GM19438 (cell line): ENCODE data around the gene C2CD5.
"Not testable (repeated sequence)": the region's sequence is repeated elsewhere in the genome, so short reads cannot be mapped to it uniquely, and the experiment has no call there.

Experiments
- ATAC-seq: cut with Tn5 transposase; IDR thresholded peaks from one replicate; pipeline ENCODE4 v1.9.1; 2021; ENCODE audit warnings: low read depth; ENCODE audit not compliant: unreplicated experiment

Gene C2CD5, protein sequence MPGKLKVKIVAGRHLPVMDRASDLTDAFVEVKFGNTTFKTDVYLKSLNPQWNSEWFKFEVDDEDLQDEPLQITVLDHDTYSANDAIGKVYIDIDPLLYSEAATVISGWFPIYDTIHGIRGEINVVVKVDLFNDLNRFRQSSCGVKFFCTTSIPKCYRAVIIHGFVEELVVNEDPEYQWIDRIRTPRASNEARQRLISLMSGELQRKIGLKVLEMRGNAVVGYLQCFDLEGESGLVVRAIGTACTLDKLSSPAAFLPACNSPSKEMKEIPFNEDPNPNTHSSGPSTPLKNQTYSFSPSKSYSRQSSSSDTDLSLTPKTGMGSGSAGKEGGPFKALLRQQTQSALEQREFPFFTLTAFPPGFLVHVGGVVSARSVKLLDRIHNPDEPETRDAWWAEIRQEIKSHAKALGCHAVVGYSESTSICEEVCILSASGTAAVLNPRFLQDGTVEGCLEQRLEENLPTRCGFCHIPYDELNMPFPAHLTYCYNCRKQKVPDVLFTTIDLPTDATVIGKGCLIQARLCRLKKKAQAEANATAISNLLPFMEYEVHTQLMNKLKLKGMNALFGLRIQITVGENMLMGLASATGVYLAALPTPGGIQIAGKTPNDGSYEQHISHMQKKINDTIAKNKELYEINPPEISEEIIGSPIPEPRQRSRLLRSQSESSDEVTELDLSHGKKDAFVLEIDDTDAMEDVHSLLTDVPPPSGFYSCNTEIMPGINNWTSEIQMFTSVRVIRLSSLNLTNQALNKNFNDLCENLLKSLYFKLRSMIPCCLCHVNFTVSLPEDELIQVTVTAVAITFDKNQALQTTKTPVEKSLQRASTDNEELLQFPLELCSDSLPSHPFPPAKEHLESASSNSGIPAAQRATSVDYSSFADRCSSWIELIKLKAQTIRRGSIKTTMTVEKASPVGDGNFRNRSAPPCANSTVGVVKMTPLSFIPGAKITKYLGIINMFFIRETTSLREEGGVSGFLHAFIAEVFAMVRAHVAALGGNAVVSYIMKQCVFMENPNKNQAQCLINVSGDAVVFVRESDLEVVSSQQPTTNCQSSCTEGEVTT

DNA sequence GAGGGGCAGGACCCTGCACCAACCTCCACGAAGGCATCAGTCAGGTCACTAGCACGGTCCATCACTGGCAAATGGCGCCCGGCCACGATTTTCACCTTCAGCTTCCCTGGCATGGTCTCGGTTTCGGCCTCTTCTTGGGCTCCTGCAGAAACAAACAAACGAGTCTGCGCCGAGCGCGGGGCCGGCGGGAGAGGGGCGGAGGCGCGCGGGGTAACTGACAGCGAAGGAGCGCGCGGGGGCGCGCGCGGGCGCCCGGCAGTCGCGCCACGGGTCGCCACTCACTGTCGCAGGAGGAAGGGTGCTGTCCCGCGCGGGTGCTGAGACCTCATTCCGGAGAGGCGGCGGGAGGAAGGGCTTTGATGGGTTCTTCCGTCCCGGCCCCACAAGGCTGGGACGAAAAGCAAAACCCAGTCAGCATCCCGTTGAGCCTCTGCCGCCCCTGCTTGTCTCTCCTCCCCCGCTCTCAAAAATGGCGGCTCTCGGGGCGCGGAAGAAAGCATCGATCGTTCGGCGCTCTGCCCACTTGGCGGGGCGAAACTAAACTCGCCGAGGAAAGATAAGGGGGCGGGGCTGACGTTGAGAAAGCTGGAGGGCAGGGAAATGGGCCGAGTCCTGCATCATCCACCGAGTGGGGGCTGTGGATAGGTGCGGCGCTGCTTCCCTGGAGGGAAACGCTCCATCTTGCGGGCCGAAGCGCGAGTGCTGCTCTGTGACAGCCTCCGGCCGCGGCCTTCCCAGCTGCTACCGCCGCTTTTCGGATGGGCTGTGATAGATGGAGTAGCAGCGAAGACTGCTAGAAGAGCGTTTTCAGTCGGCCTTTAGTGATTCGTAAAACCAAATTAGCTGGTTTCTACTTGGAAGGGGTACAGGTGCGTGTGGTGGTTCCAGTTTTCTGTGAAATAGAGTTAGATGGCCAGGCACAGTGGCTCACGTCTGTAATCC, at the start of gene C2CD5:
Gene C2CD5 (minus strand): TSS at position 505 of the 942 bp plus-strand sequence. CDS start 392 bp downstream, at position 113.
- ATAC-seq = peak; percentile 72

DNA sequence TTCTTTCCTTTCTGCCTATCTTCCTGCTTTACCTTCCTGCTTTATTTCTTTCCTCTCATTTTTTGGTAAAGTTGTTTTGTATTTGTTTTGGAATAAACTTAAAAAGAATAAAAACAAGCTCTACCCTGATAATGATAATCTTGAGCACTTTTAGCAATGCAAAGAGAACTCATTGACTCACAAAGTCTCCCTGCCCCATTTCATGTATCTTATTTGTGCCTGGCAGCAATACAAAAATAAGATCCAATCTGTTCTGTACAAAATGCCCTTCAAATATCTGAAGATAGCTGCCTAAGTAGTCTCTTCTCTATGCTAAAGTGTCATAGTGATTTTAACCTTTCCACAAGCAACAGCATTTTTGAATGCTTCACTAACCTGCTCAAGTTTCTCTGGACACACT, 49.5 kb upstream of the C2CD5 start:
- ATAC-seq = no peak

DNA sequence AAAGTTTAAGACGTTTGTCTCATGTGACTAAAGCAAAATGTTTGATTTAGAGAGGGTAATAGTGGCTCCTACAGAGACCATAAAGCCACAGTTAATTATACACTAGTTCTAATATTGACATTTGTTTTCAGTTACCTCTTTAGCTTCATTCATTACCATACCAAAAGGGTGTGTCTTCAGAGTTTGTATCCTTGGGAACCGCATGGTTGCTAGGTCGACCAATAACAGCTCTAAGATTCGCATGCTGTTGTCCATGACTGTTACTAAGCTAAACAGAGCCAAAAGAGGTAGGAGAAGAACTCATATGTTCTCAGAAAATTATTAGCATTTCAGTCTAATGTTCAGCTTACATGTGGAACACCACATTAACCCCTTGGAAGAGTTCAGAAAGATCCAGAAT, 44.5 kb upstream of the C2CD5 start:
- no peak for ATAC-seq

DNA sequence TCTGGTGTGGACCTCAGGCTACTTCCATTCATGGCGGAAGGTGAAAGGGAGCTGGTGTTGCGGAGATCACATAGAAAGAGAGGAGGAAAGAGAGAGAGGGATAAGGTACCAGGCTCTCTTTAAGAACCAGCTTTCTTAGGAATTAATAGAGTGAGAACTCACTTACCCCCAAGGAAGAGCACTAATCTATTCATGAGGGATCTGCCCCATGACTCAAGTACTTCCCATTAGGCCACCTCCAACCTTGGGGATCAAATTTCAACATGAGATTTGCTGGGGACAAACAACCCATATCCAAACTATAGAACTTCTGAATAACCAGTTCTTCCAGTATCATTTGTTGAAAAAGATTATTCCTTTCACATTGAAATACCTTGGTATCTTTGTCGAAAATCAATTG, 34.0 kb upstream of the C2CD5 start:
- ATAC-seq = no peak

DNA sequence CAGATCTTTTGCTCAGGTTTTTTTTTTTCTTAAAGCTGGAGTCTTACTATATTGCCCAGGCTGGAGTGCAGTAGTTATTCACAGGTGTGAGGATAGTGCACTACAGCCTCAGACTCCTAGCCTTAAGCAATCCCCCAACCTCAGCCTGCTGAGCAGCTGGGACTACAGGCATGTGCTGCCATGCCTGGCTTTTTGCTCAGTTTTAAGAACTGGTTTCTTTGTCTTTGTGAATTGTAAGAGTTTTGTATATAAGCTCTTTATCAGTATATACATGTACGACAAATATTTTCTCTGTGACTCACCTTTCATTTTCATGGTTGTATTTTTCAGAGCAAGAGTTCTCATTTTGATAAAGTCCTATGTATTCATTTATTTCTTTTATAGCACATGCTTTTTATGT, 33.3 kb upstream of the C2CD5 start:
- no peak for ATAC-seq

DNA sequence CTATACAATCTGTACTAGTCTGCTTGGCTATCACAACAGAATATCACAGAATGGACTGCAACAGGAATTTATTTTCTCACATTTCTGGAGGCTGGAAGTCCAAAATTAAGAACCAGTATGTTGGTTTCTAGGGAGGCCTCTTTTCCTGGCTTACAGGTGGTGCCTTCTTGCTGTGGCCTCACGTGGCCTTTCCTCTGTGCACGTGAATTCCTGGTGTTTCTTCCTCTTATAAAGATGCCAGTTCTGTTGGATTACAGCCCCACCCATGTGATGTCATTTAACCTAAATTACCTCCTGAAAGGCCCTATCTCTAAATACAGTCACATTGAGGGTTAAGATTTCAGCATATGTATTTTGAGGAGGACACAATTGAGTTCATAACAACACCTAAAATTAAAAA, 32.1 kb upstream of the C2CD5 start:
- no peak for ATAC-seq

DNA sequence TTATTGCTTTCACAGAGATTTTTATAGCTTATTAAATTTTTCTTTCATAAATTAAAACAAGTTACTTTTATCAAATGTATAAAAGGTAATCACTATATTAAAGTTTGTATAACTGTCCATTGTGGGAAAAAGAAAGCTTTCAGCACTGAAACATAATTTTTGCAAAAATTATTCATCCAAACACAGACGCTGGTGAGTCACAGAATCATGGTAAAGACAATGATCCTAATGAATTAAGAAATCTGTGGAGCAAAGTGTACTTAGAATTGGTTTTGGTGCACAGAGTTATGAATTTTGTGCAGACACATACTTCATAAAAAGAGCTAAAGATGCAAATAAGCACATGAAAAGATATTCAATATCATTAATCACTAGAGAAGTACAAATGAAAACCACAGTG, 31.7 kb upstream of the C2CD5 start:
- ATAC-seq = no peak

DNA sequence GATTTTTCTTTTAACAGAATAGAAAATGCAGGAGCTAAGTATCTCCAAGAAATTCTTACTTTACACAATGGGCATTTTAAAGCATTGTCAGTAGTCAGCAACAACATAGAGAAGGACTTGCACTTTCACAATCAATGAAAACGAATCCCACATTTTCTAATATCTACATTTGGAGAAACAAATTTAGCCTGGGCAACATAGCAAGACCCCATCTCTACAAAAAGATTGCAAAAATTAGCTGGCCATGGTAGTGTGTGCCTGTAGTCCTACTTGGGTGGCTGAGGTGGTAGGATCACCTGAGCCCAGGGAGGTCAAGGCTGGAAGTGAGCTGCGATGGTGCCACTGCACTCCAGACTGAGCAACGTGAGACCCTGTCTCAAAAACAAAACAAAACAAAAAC, 30.6 kb upstream of the C2CD5 start:
- no peak for ATAC-seq

DNA sequence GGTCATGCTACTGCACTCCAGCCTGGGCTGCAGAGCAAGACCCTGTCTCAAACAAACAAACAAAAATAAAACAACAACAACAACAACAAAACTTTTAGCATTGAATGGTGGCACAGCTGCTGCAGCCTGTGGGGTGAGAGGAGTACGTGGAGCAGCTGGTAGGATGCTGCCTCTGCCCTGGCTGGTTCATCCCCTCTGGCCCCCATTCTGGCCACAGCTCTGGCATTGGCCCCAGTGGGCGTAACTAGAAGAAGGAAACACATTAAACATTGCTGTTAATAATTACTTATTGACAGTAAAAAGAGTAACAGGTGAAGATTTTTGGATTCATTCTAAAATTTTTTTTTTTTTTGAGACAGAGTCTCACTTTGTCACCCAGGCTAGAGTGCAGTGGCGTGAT, 28.8 kb upstream of the C2CD5 start:
- ATAC-seq = no peak

DNA sequence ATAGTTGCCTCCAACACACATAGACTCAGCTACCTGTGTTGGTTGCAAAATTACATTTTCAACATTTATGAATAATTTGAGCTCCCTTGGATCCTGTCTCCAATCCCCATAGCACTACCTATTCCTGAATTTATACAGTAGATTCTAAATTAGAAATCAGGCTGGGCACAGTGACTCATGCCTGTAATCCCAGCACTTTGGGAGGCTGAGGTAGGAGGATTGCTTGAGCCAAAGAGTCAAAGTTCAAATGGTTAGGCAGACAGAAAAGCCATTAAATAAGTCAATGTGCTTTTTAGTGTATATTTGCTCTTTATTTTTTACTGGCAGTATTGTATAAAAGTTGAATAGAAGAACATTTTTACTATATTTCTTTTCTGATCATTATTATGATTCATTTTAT, 24.9 kb upstream of the C2CD5 start:
- ATAC-seq = no peak

DNA sequence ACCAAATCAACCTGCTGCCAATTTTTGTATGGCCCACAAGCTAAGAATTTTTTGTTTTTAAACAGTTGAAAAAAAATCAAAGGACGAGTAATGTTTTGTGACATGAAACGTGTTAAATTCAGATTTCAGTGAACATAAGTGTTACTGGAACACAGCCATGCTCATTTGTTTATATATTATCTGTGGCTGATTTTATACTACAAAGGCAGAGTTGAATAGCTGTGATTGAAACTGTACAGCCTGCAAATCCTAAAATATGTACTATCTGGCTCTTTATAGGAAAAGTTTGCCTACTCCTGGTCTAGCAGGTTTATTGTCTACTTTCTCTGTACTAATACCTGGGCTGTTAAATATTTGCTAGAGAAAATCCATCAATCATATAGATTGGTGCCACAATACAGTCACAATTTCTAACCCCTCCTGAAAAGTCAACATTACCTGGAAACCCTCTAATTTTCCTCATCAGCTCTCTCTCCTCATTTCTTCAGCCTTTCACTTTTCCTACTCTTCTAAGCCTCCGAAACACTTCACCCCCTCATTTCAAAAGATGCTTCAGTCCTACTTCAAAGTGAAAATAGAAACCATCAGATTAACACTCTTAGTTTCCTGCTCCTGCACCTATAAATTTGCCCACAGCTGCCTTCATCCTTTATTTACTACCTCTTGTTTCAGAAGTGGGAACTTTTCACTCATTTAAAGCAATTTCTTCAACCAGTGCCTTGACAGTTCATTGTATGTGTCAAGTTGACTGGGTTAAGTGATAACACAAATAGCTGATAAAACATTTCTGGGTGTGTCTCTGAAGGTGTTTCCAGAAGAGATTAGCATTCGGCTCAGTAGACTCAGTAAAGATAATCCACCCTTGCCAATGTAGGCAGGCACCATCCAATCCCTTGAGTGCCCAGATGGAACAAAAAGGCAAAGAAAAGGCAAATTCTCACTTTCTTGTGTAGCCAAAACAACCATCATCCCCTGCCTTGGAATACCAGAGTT, 18.0 kb upstream of the C2CD5 start:
- no peak for ATAC-seq

DNA sequence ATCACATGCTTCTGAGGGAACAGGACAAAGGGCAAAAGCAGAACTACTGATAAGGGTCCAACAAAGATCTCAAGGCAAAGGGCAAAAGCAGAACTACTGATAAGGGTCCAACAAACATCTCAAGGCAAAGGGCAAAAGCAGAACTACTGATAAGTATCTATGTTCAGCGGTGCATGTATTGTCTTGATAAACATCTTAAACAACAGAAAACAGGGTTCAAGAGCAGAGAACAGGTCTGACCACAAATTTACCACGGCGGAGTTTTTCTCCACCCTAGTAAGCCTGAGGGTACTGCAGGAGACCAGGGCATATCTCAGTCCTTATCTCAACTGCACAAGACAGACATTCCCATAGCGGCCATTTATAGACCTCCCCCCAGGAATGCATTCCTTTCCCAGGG, 10.4 kb upstream of the C2CD5 start:
- ATAC-seq = not testable (repeated sequence)

DNA sequence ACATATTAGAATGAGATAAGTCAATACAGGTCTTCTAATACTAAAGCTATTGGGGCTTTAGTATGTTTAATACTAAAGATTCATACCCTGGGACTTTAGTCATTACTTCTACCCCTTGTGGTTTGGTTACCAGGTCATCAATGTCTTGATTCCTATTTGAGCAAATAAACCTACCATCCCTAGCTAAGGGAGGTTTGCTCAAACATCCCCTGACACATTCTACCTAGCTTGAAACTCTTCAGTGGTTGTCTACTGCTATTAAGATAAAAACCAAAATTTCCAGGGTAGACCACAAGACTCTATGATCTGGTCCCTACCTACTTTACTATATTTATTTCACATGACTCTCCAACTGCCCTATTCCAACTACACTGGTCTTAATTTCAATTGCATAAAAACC, 7.3 kb upstream of the C2CD5 start:
- no peak for ATAC-seq

DNA sequence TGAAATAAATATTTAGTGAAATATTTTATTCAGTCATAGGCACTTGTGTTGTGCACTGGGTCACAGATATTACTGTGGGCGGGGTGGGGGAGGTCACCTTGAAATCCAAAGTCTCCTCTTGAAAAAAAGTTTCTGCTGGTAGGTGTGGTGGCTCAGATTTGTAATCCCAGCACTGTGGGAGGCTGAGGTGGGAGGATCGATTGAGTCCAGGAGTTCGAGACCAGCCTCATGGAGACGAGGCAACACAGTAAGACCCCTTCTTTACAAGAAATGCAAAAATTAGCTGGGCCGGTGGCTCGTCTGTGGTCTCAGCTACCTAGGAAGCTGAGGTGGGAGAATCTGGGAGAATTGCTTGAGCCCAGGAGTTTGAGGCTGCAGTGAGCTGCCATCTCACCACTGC, 913 bp upstream of the C2CD5 start:
- no peak for ATAC-seq

DNA sequence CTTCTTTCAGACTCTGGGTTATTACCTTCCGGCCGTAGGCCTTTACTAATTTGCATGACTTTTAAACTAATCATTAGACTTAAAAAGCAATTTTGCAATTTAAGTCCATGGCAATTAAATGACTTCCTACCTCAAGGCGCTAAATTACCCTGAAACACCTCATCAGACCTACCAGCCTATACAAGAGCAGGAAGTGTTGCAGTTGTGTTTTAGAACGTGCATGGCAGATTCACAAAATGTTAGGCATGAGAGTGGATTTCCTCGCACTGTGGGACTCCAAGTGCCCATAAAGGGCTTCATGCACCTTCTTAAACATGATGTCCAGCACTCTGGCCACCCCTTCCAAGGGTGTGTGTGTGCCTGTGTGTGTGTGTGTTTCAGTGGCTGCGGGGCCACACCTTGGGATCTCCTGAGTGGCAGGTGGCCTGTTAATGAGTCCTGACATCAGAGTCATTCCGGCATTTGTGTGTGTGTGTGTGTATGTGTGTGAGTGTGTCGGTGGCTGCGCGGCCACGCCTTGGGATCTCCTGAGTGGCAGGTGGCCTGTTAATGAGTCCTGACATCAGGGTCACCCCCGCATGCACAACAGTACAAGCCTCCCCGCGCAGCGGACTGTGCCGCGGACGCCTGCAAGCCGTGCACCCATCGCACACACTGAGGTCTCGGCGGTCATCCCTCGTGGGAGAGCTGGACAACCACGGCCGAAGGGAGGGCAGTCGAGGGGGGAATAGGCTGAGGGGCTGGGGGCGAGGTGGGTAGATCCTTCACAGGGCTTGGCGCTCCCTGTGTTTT, 900 bp downstream of the C2CD5 start:
- ATAC-seq = peak; percentile 41

DNA sequence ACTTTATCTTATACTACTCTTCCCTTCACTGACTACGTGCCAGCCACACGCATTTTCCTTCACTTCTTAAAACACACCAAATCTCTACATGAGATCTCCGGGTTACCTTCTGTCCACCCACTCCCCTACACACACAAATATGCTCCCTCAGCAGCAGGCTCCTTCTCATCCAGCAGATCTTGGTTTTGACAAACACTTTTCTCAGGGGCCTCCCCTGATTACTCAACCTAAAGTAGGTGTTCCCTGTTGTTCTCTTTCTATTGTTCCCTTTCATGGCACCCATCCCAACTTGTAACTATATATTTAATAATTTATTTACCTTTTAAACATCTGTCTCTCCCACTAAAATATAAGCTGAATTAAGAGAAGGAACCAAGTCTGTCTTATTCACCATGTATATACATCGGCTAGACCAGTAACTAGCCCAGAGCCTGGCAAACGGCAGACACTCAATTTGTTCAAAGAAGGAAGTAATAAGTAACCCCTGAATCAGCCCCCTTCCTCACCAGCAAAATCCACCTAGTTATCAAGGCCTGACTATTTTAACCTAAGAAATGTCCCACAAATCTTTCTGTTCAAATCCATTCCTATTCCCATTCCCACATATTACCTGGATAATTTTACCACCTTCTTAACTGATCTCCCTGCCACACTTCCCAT, 2.7 kb downstream of the C2CD5 start:
- ATAC-seq = no peak

DNA sequence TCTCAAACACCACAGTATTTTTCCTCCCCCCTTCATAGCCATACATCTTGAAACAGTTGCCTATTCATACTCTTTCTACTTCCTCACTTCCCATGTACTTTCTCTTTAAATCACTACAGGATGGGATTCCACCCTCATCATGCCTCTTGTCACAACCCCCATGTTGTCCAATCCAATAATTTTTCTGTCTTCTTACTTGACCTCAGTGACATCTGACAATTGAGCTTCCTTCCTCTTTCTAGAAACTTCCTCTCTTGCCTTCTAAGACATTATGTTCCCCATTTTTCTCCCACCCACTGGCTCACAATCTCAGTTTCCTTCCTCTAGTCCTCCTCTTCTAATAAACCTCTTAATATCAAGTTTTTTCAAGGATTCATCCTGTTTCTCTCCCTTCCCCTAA, 5.3 kb downstream of the C2CD5 start:
- no peak for ATAC-seq

DNA sequence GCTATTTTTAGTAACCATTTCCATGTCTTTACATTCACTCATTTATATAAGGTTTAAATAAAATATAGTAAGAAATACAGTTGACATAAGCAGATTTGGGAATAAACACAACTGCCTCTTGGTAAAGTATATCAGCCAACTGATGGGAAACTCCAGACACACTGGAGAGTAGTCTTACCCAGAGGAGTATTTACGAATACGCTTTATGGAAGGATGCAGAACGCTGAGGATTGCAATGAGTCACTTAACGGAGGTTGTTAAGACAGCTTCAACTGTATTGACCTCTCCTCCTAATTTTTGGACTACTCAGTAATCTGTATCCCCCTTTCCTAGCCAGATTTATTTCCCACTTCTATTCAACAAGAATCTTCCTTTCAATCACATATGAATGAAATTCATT, 6.0 kb downstream of the C2CD5 start:
- ATAC-seq = no peak
